NK-92 treated with Interleukin-12 subunit alpha and Interleukin-12 subunit beta, amount 100 ng/mL, for 24 hours (cell line): Measurements from ENCODE around the gene THRA.

Experiments
- DNase-seq: peaks from one replicate; lab custom pipeline; 2025; lab: John Stamatoyannopoulos, UW

The THRA gene, protein sequence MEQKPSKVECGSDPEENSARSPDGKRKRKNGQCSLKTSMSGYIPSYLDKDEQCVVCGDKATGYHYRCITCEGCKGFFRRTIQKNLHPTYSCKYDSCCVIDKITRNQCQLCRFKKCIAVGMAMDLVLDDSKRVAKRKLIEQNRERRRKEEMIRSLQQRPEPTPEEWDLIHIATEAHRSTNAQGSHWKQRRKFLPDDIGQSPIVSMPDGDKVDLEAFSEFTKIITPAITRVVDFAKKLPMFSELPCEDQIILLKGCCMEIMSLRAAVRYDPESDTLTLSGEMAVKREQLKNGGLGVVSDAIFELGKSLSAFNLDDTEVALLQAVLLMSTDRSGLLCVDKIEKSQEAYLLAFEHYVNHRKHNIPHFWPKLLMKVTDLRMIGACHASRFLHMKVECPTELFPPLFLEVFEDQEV

DNA sequence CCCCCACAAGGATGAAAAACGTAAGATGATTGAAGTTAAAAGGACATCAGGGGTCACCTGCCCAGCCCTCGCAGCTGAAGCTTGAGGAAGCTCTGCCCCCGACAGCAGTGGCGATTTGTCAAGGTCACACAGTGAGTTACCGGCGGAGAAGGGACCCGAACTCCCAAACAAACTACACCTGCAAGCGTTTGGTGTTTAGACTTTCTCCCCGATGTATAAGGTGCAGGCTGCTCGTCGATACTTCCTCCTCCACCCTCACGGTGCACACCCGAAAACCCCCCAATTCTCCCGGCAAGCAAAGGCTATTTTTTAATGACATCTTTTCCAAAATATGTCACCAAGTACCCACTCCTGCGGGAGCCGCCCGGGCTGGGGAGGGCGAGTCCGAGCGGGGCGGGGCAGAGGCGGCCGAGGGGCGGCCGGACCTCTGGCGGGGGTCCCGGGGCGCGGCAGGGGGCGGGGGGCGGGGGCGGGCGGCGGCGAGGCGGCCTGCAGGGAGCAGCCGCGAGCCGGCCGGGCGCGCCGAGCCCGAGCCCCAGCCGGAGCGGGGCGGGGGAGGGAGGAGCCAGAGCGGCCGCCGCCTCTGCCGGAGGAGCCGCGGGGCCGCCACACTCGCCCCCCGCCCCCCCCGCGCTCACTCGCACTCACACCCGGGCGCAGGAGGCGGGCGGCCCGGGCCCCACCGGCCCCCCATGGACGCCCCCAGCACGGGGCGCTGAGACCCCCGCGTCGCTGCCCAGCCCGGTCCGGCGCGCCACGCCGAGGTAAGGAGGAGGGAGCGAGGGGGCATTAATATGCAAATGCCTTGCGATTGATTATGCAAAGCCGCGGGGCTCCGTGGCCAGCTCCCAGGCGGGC, at the start of gene THRA:
TSS of gene THRA (plus strand) at position 637 of the 858 bp plus-strand sequence. CDS start 11,524 bp downstream, outside the sequence.
- peak; percentile 20 for DNase-seq

DNA sequence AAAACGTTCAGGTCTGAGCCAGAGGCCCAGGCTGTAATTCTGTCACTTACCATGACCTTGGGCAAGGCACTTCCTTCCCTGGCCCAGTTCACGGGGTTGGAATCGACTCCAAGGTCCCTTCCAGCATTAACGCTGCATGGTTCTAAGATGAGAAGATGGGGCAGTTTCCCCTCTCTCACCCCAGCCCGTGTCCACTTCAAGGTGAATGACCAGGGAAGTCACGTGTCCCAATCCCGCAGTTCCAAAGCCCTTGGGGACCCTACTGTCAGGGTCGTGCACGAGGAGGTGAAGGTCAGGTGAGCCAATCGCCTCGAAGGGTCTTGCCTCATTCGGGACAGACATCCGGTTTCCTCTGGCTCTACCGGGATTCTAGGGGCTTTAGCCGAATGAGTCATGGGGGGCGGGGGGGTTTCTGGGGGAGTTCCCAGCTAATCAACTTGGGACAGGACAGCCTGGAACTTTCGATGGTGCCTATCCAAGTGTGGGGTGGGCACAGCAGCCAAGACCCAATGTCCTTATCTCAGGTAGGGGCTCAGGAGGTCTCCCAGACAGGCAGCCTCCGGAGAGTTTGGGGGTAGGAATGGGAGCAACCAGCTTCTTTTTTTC, 48.3 kb upstream of the THRA start:
- DNase-seq, result no peak

DNA sequence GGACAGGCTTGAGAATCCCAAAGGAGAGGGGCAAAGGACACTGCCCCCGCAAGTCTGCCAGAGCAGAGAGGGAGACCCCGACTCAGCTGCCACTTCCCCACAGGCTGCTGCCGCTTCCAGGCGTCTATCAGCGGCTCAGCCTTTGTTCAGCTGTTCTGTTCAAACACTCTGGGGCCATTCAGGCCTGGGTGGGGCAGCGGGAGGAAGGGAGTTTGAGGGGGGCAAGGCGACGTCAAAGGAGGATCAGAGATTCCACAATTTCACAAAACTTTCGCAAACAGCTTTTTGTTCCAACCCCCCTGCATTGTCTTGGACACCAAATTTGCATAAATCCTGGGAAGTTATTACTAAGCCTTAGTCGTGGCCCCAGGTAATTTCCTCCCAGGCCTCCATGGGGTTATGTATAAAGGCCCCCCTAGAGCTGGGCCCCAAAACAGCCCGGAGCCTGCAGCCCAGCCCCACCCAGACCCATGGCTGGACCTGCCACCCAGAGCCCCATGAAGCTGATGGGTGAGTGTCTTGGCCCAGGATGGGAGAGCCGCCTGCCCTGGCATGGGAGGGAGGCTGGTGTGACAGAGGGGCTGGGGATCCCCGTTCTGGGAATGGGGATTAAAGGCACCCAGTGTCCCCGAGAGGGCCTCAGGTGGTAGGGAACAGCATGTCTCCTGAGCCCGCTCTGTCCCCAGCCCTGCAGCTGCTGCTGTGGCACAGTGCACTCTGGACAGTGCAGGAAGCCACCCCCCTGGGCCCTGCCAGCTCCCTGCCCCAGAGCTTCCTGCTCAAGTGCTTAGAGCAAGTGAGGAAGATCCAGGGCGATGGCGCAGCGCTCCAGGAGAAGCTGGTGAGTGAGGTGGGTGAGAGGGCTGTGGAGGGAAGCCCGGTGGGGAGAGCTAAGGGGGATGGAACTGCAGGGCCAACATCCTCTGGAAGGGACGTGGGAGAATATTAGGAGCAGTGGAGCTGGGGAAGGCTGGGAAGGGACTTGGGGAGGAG, 47.5 kb upstream of the THRA start, which contains the start of gene CSF3:
TSS of gene CSF3 (plus strand) at position 436 of the 993 bp plus-strand sequence. CDS start at position 471, 35 bp downstream.
- DNase-seq, result no peak

DNA sequence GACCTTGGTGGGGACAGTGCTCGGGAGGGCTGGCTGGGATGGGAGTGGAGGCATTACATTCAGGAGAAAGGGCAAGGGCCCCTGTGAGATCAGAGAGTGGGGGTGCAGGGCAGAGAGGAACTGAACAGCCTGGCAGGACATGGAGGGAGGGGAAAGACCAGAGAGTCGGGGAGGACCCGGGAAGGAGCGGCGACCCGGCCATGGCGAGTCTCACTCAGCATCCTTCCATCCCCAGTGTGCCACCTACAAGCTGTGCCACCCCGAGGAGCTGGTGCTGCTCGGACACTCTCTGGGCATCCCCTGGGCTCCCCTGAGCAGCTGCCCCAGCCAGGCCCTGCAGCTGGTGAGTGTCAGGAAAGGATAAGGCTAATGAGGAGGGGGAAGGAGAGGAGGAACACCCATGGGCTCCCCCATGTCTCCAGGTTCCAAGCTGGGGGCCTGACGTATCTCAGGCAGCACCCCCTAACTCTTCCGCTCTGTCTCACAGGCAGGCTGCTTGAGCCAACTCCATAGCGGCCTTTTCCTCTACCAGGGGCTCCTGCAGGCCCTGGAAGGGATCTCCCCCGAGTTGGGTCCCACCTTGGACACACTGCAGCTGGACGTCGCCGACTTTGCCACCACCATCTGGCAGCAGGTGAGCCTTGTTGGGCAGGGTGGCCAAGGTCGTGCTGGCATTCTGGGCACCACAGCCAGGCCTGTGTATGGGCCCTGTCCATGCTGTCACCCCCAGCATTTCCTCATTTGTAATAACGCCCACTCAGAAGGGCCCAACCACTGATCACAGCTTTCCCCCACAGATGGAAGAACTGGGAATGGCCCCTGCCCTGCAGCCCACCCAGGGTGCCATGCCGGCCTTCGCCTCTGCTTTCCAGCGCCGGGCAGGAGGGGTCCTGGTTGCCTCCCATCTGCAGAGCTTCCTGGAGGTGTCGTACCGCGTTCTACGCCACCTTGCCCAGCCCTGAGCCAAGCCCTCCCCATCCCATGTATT, 46.5 kb upstream of the THRA start:
- DNase-seq, result no peak

DNA sequence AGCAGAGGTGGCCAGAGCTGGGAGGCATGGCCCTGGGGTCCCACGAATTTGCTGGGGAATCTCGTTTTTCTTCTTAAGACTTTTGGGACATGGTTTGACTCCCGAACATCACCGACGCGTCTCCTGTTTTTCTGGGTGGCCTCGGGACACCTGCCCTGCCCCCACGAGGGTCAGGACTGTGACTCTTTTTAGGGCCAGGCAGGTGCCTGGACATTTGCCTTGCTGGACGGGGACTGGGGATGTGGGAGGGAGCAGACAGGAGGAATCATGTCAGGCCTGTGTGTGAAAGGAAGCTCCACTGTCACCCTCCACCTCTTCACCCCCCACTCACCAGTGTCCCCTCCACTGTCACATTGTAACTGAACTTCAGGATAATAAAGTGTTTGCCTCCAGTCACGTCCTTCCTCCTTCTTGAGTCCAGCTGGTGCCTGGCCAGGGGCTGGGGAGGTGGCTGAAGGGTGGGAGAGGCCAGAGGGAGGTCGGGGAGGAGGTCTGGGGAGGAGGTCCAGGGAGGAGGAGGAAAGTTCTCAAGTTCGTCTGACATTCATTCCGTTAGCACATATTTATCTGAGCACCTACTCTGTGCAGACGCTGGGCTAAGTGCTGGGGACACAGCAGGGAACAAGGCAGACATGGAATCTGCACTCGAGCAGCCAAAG, 45.2 kb upstream of the THRA start:
- no peak for DNase-seq

DNA sequence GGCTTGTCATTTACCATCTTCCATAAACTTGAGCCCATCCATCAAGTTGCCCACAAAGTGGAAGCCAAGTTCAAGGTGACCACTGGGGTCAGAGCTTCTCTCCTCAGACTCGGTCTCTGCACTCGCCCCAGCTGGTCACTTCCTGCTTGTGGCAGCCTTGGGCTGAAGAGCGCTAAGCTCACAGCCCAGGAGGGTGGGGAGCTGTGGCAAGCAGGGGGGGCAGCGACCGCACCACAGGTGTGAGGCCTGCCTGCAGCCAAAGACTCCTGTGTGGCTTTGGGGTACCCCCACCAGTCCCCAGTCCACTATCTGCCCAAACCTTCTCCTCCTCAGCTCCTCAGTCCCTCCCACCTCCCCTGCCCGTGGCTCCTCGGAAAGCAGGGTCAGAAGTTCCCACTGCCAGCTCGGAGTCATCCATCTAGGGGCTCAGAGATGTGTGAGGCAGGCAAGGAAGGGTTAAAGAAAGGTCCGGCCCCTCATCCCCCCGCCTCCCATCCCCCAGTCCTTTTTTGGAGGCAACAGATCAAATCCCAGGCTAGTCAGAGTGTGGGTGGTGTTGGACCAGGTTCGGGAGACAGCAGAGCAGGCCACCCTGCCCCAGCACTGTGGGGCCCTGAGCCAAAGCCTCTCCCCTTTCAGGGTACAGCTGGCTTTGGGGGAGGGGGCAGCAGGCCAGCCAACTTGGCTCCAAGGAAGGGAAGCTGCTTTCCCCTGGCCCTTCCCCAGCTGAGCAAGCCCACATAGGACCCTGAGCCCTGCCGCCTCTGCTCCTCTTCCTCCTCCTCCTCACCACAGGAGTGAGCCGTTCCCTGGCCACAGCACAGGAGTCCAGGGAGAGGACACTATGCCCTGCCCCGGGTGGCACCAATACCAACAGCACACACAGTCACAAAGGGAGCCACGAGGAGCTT, 44.3 kb upstream of the THRA start:
- no peak for DNase-seq

DNA sequence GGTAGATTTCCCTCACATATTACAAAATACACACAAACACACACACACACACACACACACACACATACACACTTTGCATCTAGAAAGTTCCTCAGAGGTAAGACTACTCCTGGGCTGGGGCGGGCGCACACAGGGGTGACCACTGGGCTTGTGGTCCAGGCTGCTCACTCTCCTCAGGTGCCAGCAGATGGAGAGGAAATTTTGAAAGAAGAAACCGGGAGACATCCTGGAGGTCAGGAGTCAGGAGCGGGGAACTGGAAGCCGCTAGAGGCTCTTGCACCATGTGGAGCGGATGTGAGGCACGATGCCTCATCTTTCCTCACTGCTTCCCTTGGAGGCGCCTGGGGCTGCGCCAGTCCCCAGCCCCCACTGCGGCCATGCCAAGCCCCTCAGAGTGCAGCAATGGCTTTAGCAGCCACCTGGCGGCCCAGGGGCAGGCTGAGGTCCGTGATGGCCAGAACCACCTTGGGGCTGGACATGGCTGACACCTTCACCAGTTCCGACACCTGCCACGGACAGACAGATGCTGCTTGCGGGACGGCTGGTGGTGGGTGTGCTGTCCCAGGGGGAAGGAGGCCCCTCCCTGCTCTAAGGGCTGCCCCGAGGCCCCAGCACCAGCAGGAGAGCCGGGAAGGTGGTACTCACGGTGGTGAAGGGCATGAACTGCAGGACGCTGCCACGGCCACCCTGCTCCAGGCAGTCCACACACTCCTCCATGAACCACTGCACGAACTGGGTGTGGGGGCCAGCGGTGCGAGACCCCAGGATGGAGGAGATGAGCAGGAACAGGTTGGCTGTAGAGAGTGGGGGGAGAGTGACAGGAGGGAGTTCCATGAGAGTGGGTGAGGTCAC, 43.4 kb upstream of the THRA start:
- DNase-seq, result no peak

DNA sequence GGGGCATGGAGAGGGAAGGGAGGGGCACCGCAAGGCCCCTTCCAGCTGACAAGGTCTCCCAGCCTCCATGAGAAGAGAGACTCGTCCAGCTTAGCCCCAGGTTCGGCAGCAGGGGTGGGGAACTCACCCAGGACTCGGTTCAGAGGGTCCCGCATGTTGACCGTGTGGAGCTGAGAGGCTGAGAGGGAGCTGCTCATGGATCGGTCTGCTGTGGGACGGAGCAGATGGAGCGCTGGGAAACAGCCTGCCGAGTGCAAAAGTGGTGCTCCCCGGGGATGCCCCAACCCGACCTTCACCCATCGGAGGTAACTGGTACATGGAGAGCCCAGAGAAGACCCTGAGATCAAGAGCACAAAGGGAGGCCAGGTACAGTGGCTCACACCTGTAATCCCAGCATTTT, 42.6 kb upstream of the THRA start:
- no peak for DNase-seq

DNA sequence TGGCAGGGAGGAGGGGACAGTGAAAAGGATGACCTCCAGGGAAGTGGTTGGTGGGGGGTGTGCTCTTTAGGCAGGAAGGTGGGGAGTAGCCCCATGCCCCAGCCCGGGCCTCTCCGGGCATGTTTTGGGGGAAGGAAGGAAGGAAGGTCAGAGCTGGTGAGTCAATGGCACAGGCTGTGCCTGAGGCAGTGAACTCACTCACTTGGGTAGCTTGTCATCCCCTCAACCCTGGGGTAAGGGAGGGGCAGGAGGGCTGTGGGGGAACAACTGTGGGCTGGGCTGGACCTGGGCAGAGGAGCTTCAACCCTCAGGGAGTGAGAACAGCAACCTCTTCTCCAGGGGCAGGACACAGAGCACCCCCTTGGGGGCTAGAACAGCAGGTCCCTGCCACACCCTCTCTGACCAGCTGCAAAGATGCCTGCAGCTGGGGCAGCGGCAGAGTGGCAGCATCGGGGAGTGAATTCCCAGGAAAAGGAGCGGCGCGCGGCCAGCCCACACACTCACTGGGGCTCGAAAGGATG, 41.3 kb upstream of the THRA start:
- no peak for DNase-seq

DNA sequence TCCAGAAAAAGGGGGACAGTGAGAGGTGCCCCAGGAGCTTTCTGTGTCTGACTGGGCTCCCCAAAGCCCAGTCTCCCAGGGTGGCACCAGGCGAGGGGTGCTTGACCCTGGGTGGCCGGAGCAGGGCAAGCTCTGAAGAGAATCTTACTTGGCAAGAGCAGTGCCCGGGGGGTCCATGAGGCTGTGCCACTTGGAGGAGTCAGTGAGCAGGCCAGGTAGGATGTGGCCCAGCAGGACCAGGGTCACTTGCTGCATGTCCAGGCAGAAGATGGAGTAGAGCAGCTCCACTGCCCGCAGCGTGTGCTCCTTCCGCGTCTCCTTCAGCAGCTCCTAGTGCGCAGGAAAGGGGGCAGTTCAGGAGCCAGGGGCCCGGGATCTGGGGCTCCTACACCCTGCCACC, 40.3 kb upstream of the THRA start:
- DNase-seq, result no peak

DNA sequence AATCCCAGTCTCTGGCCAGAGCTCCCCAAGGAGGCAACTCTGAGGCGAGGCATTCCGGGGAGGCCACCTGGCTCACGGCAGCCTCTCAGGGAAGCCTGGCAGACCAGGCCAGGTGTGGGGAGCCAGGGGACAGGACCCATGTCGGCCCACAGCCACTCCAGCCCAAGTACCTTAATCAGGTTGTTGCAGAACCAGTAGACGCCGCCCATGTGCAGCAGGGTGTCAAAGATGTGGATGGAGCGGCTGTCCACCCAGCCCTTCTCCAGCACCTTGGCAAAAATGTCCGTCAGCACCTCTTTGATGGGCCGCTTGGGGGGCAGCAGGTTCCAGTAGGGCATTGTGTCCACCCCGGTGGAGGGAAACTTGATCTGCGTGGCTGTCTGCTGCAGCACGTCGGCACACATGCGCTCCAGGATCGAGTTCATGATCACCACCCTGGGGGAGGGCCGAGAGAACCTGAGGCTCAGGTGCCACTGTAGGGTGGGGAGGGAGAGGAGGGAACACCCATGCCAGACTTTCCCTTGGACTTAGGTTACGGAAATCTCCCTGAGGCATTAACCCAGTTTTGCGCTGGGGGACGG, 39.7 kb upstream of the THRA start:
- no peak for DNase-seq

DNA sequence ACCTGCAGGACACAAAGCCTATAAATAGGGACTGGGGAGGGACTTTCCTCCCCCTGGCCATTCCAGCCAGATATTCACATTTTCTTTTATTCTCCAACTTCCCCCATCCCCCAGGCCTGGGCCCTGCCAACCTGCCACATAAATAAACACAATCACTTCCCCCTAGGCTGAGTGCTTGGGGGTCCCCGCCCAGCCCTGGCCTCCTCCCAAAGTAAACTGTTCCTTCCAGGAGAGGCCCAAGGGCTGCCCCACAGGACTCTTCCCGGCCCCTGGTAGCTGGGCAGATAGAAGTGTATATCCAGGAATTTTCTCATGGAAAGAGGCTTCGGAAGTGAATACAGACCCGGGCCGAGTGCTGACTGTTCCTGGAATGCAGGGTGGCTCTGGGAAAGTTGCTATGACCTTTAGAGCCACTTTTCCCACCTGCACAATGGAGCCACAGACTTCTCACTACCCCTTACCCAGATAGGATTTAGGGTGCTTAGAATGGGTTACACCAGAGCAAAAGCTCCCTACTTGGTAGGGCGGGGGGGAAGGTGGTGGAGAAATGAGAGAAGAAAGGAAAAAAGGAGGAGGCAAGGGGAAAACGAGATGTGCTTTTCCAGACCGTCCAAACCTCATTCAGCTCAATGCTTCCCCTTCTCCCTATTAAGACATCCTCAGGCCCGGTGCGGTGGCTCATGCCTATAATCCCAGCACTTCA, 39.0 kb upstream of the THRA start:
- DNase-seq, result no peak

DNA sequence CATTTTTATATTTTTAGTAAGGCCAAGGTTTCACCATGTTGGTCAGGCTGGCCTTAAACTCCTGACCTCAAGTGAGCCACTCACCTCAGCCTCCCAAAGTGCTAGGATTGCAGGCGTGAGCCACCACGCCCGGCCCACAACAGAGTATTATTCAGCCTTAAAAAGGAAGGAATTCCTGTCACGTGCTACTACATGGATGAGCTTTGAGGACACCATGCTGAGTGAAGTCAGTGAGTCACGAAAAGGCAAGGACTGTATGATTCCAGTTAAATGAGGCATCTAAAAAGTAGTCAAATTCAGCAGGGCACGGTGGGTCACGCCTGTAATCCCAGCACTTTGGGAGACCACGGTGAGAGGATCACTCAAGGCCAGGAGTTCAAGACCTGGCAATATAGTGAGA, 37.9 kb upstream of the THRA start:
- no peak for DNase-seq

DNA sequence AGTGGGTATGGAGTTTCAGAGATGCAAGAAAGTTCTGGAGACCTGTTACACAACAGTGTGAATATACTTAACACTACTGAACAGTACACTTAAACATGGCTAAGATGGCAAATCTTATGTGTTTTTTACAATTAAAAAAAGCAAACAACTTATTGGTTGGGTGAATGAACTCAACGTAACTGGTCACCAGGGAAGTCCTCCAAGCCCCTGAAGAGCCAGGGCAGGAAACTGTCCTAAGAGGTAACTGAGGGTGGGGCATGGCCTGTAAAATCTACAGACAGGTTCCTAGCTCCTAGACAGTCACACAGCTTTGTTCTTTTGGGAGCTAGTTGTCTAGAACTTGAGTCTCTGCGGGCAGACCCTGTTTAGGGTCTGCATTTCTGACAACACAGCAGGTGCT, 37.2 kb upstream of the THRA start:
- DNase-seq, result no peak

DNA sequence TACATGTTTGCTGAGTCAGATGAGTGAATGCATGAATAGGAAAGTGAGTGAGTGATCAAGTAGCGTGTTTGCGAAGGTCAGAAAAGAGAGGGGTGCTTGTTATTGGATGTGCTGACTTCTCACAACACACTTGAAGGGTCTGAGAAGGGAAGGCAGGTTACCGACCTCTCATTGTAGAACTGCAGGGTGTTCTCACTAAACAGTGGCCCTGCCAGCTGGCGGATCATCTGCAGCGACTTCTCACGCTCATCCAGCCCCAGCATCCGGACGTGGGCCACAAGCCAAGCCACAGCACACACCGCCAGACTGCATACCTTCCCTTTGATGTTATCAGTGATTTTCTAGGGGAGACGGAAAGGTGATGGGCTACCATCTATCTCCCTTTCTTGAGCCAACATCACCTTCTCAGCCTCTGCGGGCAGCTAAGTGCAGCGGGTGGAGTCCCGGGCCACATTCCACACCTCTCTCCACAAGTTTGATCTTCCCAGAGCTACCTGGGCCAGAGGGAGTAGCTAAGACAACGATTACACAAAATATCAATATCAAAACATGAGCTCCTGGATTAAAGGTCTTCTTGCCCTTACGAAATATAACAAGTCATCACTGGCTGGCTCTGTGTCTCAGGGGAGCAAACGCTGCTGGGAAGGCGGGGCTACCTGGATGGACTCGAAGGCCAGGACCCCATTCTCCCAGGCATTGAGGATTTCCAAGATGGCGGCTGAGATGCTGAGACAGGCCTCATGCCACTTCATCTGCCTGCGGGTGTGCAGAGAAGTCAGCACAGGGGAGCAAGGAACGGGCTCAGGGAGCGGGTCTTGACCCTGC, 36.6 kb upstream of the THRA start:
- no peak for DNase-seq
